Left colon (tissue), 2 donors: ENCODE measurements around the gene TMEM87A. TPM values are rescaled to one million over a fixed set of nuclear protein-coding genes. Genes with fewer than 3 reads are reported as not detected.
"Not testable (repeated sequence)": the region's sequence is repeated elsewhere in the genome, so short reads cannot be mapped to it uniquely, and the experiment has no call there.

Experiments used
- ATAC-seq: fragments of 200-7000 bp; cut with Tn5 transposase; one replicate; pipeline ENCODE4 v1.9.1; 2020; ENCODE audit warnings: mild to moderate bottlenecking, moderate library complexity
- DNase-seq, 2 donors: peaks; one replicate each; pipeline ENCODE4 v3.0.0-alpha.2; 2020
- intact Hi-C, 2 donors: fragments of 100-400 bp; cut with DNase I in 1 of 2; cut with micrococcal nuclease in 1 of 2; formaldehyde crosslinking; loops; one replicate each; pipeline versions ENCODE4 v1.11.2 to v1.14.0; 2022; cut with DNase I, micrococcal nuclease
- total RNA-seq, 2 donors: library from RNA; stranded (reverse); fragmentation: NEBNext Ultra II Directional; extraction: Animal tissue kit (Norgen Biotek cat#: 25700); gene quantifications; one replicate each; pipeline ENCODE4 v1.2.1, GENCODE V29; 2021
- donor health status: DM: no; HTN: no; CAD: no.
- donor health status: DM: yes; HTN: yes; CAD: no.

The TMEM87A gene
- total RNA-seq, 2 donors from 2014 or later: 82.8 to 104 TPM

GRCh38 chr15:42274702-42274989 is 1.4 kb upstream of the TMEM87A start:
- DNase-seq (peak; percentile 27 to 30), ATAC-seq (no peak)
- intact Hi-C loops: no loop called here

- DNase-seq: peak; percentile 67 to 88
- intact Hi-C loops: no loop called here
- peak; percentile 52 for ATAC-seq
Observed at GRCh38 chr15:42273900-42274701, 868 bp upstream of the TMEM87A start.

- ATAC-seq (peak; percentile 33), DNase-seq (no peak)
- intact Hi-C loops: no loop called here
Observed at GRCh38 chr15:42270996-42271395, 2.2 kb downstream of the TMEM87A start.

DNA sequence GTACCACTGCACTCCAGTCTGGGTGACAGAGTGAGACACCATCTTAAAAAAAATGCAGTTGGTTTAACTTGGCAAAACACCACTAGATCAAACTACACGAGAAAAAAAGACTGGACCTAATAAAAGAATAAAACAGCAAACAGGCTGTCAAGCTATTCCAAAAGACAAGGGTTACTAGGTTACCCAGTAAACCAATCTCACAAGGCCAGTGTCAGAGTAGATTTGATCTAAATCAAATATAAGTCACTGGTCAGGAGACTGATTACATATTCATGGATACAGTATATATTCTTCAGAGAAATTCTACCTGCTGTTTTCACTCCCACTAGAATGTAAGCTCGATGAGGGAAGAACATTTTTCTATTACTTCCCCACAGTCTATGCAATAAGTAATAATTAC is 2.7 kb downstream of the TMEM87A start:
- intact Hi-C loops: no loop called here
- DNase-seq (no peak), ATAC-seq (peak; percentile 48)

DNA sequence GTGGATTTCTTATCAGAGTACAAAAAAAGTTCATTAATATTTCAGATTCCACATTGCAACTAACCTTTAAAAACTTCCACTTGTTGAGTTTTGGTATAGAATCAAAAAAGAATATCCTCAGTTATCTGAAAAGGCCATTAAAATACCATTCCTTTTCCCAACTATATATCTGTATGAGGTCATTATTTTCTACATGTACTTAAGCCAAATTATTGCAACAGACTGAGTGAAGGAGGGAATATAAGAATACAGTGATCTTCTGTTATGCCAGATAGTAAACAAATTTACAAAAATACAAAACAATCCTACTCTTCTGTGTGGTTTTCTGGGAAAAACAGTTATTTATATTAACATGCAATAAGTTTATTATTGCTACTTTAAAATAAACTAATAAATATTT is 5.9 kb downstream of the TMEM87A start:
- ATAC-seq: no peak
- intact Hi-C loops: no loop called here
- no peak for DNase-seq

DNA sequence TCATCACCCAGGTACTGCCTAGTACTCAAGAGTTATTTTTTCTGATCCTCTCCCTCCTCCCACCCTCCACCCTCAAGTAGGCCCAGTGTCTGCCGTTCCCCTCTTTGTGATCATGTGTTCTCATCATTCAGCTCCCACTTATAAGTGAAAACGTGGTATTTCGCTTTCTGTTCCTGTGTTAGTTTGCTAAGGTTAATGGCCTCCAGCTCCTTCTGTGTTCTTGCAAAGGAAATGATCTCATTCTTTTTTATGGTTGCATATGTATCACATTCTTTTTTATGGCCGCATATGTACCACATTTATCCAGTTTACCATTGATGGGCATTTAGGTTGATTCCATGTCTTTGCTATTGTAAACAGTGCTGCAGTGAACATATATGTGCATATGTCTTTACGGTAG is 8.4 kb downstream of the TMEM87A start:
- no peak for ATAC-seq
- DNase-seq: no peak
- intact Hi-C loops: no loop called here

DNA sequence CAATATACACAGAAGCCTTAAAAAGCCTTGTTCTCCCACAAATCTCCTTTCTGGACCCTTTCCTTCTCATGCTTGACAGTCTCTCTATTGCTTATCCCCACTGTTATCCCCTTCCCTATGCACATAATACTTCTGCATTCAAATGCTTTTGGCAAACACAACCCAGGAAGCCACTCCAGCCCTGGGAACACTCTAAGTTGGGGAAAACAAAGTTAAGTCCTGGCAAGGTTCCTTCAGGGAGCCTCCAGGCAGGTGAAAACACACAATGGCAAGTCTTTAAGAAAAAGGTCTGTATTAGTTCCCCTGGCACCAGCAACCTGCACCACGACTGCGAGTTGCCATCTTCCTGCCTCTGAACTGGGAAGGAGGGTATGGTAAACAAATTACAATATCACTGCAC is 19.9 kb downstream of the TMEM87A start:
- ATAC-seq: no peak
- intact Hi-C loops: no loop called here
- no peak for DNase-seq

DNA sequence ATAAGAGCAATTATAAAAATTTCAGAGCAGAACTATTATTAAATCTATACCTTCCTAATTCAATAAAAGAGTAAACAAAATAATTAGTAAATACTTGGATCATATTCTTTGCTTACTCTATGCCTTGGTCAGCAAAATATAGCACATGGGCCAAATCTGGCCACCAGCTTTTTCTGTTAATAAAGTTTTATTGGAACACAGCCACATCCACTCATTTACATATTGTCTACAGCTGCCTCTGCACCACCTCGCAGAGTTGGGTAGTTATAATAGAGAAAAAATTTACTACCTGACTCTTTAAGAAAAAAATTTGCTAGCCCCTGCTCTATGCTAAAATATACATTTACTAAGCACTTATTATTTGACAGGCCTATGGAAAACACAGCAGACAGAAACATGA is 32.4 kb downstream of the TMEM87A start:
- DNase-seq: no peak
- no peak for ATAC-seq
- intact Hi-C loops: no loop called here

DNA sequence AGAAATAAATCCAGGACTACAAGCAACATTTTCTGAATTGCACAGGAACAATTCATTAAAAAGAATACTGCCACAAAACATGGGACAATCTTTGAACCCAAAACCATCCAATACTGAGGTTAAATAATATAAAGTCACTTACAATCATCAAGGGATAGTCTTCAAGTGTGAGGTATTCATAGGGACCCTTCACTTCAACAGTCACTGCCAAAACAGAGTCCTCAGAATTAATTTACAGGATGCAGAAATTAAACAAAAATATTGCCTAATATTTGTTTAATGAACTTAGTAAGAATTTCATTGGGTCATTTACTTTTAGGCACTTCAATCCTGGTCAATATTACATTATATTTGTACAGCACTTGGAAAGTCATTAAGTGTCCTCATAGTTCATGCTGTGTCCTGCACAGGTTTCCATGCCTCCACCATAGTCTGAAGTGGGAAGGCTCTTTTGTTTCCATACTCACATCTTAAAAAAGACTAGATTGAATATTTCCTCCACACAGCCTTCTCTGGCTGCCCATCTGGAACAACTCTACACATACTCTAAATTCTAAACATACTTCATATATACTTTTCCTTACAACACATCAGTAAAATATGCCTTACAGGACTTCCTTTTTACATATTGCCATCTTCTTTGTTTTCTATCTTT is 33.6 kb downstream of the TMEM87A start:
- ATAC-seq (no peak), DNase-seq (no peak)
- intact Hi-C loops: no loop called here

GRCh38 chr15:42233107-42233506 is 40.1 kb downstream of the TMEM87A start:
- DNase-seq: no peak
- intact Hi-C loops: no loop called here
- ATAC-seq: peak; percentile 61

DNA sequence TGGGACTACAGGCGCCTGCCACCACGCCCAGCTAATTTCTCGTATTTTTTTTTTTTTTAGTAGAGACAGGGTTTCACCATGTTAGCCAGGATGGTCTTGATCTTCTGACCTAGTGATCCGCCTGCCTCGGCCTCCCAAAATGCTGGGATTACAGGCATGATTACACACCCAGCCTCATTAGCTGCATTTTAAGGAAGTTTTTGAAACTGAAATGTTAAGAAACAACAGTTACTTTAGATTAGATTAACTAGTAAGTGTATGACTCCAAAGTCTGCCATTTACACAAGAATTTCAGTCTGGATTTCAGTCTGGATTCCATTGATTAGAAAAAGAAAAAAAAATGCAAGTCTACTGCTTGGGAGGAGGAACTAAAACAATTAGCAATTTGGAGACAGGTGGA is 40.6 kb downstream of the TMEM87A start:
- ATAC-seq: no peak
- DNase-seq: no peak
- intact Hi-C loops: no loop called here

DNA sequence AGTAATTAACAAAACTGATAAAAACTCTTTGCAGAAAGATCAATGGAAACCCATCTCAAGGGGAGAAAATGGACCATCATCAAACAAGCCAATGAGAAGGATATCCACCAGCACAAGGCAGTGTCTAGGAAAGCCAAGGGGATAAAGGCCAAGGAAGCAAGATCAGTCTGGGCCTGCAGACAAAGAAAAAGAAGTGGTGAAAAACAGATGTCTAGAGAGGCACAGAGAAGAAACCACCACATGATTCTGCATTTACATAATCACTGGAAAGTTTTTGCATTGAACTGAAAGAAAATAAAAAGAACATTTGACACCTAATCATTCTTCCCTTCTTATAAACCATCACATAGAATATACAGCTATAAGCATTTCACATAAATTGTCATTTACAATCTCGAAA is 42.1 kb downstream of the TMEM87A start:
- no peak for DNase-seq
- ATAC-seq: no peak
- intact Hi-C loops: no loop called here

DNA sequence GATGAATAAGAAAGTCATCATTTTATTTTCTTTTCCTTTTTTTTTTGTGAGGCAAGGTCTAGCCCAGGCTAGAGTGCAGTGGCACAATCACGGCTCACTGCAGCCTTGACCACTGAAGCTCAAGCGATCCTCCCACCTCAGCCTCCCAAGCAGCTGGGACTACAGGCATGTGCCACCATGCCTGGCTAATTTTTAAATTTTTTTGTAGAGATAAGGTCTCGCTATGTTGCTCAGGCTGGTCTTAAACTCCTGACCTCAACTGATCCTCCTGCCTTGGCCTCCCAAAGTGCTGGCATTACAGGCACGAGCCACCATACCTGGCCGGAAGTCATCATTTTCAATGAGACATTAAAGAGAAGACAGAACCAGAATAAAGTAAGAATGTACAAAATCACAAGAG is 44.3 kb downstream of the TMEM87A start:
- DNase-seq, intact Hi-C loops, ATAC-seq: not testable (repeated sequence)

- intact Hi-C loops: no loop called here
- DNase-seq (no peak), ATAC-seq (peak; percentile 87)
Observed at GRCh38 chr15:42228036-42228435, 45.2 kb downstream of the TMEM87A start.

GRCh38 chr15:42226648-42227047 is 46.6 kb downstream of the TMEM87A start:
- no peak for DNase-seq
- intact Hi-C loops: no loop called here
- no peak for ATAC-seq

GRCh38 chr15:42220216-42220615 is 53.0 kb downstream of the TMEM87A start:
- ATAC-seq (no peak), DNase-seq (no peak)
- intact Hi-C loops: no loop called here

DNA sequence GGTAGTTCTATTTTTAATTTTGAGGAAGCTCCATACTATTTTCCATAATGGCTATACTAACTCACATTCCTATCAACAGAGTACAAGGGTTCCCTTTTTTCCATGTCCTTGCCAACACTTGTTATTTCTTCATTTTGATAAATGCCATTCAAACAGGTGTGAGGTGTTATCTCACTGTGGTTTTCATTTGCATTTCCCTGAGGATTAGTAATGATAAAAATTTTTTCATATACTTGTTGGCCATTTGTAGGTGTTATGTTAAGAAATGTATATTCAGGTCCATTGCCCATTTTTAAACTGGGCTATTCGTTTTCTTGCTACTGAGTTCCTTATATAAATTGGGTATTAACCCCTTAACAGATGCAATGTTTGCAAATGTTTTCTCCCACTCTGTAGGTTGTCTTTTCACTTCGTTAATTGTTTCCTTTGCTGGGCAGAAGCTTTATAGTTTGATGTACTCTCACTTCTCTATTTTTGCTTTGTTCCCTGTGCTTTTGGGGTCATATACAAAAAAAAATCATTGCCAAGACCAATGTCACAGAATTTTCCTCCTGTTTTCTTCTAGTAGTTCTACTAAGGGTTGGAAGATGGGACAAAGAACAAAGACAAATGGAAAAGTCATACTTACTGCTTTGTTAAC is 54.2 kb downstream of the TMEM87A start:
- DNase-seq: no peak
- intact Hi-C loops: no loop called here
- ATAC-seq: no peak

DNA sequence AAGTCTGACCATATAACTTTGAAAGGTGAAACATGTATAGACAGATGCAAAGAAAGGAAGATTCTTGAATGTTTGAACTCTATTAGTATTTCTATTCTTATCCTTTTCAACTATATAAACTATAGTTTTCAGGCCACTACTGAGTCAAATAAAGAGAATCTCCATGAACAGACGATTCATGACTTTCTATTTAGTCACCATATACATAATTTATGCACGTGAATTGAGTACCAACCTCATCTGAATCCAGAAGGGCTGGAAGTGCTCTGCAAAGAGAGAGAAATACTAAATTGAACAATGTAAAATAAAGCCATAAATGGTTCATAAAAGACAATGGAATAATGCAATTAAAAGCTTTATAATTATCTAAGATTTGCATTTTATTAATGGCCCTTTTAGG is 55.7 kb downstream of the TMEM87A start:
- DNase-seq (no peak), ATAC-seq (no peak)
- intact Hi-C loops: no loop called here

DNA sequence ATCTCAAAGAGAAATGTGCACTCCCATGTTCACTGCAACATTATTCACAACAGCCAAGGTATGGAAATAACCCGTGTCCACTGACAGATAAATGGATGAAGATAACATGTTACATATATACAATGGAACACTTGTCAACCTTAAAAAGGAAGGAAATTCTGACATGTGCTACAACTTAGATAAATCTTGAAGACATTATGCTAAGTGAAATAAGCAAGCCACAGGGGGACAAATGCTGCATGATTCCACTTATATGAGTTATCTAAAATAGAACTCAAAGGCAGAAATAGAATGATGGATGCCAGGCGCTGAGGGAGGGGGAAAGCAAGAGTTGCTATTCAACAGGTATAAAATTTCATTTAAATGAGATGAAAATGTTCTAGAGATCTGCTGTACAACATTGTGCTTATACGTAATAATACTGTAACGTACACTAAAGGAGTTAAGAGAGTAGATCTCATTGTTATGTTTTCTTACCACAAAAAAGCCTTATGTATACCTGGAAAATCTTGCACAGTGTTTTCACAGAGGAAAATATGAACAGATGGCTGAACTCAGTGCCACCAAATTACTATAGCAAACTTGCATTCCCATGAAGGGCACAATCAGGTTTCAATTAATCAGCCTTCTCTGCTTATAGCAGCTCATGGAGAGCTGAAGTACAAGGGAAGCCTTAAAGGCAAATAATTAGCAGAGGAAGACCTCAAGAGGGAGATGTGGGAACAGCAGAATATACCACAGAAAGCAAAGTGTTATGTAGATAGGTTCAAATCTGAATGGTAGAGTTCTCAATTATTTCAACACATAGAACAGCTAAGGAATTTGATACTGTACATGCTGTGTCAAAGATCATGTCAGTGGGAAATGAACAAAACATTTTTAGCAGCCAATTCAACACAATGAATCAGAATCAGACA is 57.1 kb downstream of the TMEM87A start:
- no peak for ATAC-seq
- DNase-seq: no peak
- intact Hi-C loops: no loop called here
